IPS DF 6.9 (cell line): ENCODE measurements around the gene CD48.

Experiments
- DNase-seq: peaks from one replicate; pipeline ENCODE4 v3.0.0-alpha.2; 2013; ENCODE audit warnings: low read depth, low spot score
- H3K27ac ChIP-seq: one replicate; pipeline ENCODE4 v1.5.1; 2013; ENCODE audit warnings: low read length, control low read depth
- H3K27me3 ChIP-seq: 2 replicates; pipeline ENCODE4 v1.6.1; 2013; ENCODE audit warnings: mild to moderate bottlenecking, low read length; ENCODE audit not compliant: control insufficient read depth, insufficient read depth
- H3K36me3 ChIP-seq: 2 replicates; pipeline ENCODE4 v1.6.1; 2013; ENCODE audit warnings: low read length; ENCODE audit not compliant: control insufficient read depth, insufficient read depth
- H3K4me1 ChIP-seq: 2 replicates; pipeline ENCODE4 v1.6.1; 2013; ENCODE audit warnings: low read length; ENCODE audit not compliant: control insufficient read depth, insufficient read depth
- H3K4me3 ChIP-seq: 2 replicates; pipeline ENCODE4 v1.5.1; 2013; ENCODE audit warnings: mild to moderate bottlenecking, low read length
- H3K9me3 ChIP-seq: 2 replicates; pipeline ENCODE4 v1.6.1; 2013; ENCODE audit warnings: low read length, inconsistent platforms; ENCODE audit not compliant: control insufficient read depth, insufficient read depth
- WGBS: extraction: QIAGEN DNeasy Blood & Tissue Kit; methylation state at CpG from one replicate; pipeline ENCODE4 v1.1.7; 2013; ENCODE audit warnings: mixed read lengths, missing lambda C conversion rate; ENCODE audit not compliant: insufficient read length, insufficient coverage; 5-methylcytosine and 5-hydroxymethylcytosine counted together

The CD48 gene

DNA sequence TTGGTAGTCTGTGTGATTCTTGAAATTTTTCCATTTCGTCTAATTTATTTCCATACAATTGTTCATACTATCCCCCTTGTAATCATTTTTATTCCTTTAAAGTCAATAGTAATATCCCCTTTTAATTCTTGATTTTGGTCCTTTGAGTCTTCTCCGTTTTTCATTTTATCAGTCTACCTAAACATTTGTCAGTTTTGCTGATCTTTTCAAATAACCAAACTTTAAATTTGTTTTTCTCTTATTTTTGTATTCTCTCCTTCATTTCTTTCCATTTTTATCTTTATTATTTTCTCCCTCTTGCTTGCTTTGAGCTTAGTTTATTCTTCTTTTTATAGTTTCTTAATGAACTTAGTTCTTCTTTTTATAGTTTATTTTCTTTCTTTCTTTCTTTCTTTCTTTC, 43.7 kb downstream of the CD48 start:
- no peak for DNase-seq

DNA sequence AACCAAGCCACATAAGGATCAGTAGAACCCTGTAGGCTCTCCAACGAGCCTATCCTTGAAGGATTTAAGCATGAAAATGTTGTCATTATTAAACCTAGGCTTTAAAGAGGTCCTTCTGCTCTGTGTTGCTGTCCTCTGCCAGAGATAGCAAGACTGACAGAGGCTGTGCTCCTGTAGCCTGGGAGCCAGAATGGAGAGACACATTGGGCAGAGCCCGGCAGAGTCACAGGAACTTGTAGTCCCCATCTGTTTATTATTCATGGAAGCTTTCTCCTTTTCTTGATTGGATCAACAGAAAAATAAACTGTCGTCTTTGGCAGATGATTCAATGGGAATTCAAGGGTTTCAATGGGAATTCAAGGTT, 45.6 kb downstream of the CD48 start:
- peak overlapping the region; percentile 90 for H3K27ac ChIP-seq
- peaks cover 2% of the 10 kb centered on the region; the same call in 1 of the 2 replicates for H3K4me1 ChIP-seq
- no peaks in the 10 kb centered on the region for H3K9me3 ChIP-seq
- no peak for DNase-seq
- WGBS = no CpG with 5 or more reads among the region's 3 CpGs
- H3K27me3 ChIP-seq = no peaks in the 10 kb centered on the region
- H3K36me3 ChIP-seq = no peaks in the 10 kb centered on the region
- no peak overlapping the region for H3K4me3 ChIP-seq

More for the DNA sequence above, 43.7 kb downstream of the CD48 start:
- peaks cover 4% of the 10 kb centered on the region; the same call in 1 of the 2 replicates for H3K4me1 ChIP-seq
- H3K4me3 ChIP-seq = no peak overlapping the region
- no peak overlapping the region for H3K27ac ChIP-seq
- H3K27me3 ChIP-seq = no peaks in the 10 kb centered on the region
- no peaks in the 10 kb centered on the region for H3K9me3 ChIP-seq
- 100% methylated on average over 1 of the region's 2 CpGs for WGBS
- H3K36me3 ChIP-seq = no peaks in the 10 kb centered on the region

DNA sequence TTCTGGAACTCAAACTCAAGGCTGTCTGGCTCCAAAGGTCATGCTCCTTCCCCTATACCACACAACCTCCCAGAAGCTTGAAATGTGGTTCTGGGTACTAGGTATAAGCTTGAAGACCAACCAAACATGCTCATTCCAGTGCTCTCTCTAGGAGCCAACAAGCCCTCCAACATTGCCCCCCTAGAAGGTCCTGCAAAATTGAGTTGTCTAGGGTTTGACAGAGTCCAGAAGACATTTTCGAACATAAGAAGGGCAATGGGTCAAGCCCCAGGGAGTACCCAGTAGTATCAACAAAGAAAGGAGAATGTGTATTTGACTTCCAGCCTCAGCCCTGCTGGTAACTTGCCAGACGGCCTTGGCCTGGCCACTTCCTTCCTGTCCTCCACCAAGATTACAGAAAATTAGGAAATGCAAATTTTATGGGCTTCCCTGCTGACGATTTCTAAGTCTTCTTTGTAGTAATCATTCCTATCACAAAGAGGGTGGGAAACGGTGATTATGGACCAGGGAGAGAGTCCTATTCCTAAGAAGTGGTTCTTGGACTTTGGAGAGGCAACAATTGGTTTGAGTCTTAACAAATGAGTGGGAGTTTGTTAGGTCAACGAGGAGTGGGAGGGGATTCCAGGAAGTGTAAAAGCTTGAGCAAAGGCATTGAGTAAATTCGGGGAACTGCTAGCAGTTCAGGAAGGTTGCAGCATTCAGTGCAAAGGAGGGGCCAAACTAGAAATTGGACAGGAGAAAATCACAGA, 46.1 kb downstream of the CD48 start:
- no CpG with 5 or more reads among the region's 6 CpGs for WGBS
- H3K36me3 ChIP-seq = no peaks in the 10 kb centered on the region
- peaks cover 2% of the 10 kb centered on the region; the same call in 1 of the 2 replicates for H3K4me1 ChIP-seq
- peak overlapping the region; percentile 90 for H3K27ac ChIP-seq
- DNase-seq = no peak
- no peak overlapping the region for H3K4me3 ChIP-seq
- no peaks in the 10 kb centered on the region for H3K9me3 ChIP-seq
- no peaks in the 10 kb centered on the region for H3K27me3 ChIP-seq

DNA sequence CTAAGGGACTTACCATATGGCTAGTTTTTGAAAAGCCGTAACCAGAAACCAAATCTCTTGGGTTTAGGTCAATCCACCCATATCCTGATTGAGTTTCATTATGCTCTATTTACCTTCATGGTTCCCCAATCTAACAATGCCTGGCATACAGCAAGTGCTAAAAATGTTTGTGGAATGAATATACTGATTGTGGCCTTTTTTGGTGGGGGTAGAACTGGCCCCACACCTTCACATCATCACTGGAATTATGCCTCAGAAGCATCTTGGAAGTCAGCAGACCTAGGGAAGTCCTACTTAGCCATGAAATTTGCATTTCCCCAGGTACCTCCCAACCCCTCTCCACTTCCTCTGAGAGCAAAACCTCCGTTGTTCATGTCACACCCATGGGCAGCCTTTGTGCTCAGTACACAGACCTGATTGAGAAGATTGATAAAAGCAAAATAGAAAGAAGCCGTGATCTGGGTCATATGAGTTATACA, 47.0 kb downstream of the CD48 start:
- Histone ChIP-seq H3K4me3 (no peak overlapping the region), H3K9me3 (no peaks in the 10 kb centered on the region), H3K27ac (no peak overlapping the region), H3K27me3 (no peaks in the 10 kb centered on the region), H3K36me3 (no peaks in the 10 kb centered on the region), H3K4me1 (peaks cover 2% of the 10 kb centered on the region; the same call in 1 of the 2 replicates)
- WGBS = no CpG with 5 or more reads among the region's 3 CpGs
- no peak for DNase-seq

DNA sequence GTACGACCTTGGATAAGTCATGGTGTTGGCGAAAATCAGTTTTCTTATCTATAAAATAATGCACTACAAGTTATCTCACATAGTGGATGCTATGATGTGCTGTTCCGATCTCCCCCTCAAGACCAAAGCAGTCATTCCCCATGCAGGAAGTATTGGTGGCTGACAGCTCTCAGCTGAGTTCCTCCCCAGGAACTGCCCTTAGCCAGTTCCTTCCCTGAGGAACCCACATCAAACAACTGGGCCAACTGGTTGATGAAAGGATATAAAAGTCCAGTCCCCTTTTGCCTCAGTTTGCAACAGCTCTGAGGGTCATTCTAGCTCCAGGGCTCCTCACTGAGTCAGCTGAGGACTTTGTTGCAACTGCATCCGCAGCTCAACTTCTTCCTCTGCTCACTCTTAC, 48.7 kb downstream of the CD48 start:
- H3K4me1 ChIP-seq = peaks cover 2% of the 10 kb centered on the region; the same call in 1 of the 2 replicates

DNA sequence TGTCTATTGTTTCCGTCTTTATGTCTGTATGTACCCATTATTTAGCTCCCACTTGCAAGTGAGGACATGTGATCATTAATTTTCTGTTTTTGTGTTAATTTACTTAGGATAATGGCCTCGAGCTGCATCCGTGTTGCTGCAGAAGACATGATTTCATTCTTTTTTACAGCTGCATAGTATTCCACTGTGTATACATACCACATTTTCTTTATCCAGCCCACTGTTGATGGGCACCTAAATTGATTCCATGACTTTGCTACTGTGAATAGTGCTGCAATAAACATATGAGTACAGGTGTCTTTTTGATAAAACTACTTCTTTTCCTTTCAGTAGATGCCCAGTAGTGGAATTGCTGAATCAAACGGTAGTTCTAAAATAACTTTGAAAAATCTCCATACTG, 52.1 kb downstream of the CD48 start:
- Histone ChIP-seq H3K27me3 (no peaks in the 10 kb centered on the region), H3K9me3 (no peaks in the 10 kb centered on the region), H3K4me1 (no peaks in the 10 kb centered on the region), H3K36me3 (no peaks in the 10 kb centered on the region), H3K27ac (no peak overlapping the region), H3K4me3 (no peak overlapping the region)
- WGBS = no CpG with 5 or more reads among the region's 4 CpGs
- no peak for DNase-seq

More for the DNA sequence above, 48.7 kb downstream of the CD48 start:
- Histone ChIP-seq H3K27me3 (no peaks in the 10 kb centered on the region), H3K9me3 (no peaks in the 10 kb centered on the region), H3K4me3 (no peak overlapping the region), H3K27ac (no peak overlapping the region), H3K36me3 (no peaks in the 10 kb centered on the region)
- DNase-seq = no peak
- WGBS = no CpG with 5 or more reads among the region's 4 CpGs

DNA sequence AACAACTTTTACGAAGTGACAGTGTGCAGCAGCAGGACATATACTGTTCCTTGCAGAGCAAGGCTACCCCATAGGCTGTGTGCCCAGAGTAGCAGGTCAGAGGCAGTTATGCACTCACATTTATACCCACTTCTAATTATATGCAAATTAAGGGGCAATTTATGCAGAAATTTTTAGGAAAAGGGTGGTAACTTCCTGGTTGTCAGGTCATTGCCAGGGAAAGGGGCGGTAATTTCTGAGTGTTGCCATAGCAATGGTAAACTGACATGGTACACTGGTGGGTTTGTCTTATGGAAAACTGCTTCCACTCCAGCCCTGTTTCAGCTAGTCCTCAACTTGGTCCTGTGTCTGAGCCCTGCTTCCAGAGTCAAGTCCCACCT, 52.8 kb downstream of the CD48 start:
- no peaks in the 10 kb centered on the region for H3K36me3 ChIP-seq
- no peaks in the 10 kb centered on the region for H3K9me3 ChIP-seq
- no CpG with 5 or more reads among the region's 2 CpGs for WGBS
- DNase-seq = no peak
- no peaks in the 10 kb centered on the region for H3K4me1 ChIP-seq
- H3K4me3 ChIP-seq = no peak overlapping the region
- no peaks in the 10 kb centered on the region for H3K27me3 ChIP-seq
- H3K27ac ChIP-seq = no peak overlapping the region

DNA sequence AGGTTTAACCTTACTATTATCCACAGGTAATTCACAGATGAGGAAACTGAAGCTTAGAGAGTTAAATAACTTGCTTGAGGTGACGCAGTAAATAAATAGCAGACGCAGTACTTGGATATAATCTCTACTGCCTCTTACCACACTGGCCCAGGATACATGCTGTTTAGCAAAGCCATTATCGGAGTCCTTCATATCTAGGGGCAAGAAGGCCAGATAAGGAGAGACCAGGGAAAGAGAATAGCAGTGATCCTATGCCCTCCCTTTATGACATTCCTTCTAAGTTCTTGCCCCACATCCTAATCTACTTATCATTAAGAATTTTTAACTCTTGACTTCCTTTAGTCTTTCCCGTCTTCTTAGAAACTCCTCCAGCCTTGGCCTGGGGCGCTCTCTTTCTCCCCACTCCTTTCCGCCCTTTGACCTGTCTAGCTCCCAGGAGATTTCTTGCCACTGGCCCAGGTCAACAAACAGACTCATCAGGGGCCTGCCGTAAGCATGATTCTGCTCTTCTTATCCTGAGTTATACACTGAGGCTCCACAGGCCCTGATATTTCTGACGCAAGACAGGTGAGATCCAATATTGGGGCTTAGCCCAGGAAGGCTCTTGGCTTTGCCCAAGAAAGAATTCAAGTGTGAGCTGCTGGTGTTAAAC, 53.3 kb downstream of the CD48 start:
- H3K27me3 ChIP-seq = no peaks in the 10 kb centered on the region
- no peak for DNase-seq
- H3K9me3 ChIP-seq = no peaks in the 10 kb centered on the region
- no peak overlapping the region for H3K27ac ChIP-seq
- H3K36me3 ChIP-seq = no peaks in the 10 kb centered on the region
- no peaks in the 10 kb centered on the region for H3K4me1 ChIP-seq
- no peak overlapping the region for H3K4me3 ChIP-seq
- WGBS = no CpG with 5 or more reads among the region's 8 CpGs

DNA sequence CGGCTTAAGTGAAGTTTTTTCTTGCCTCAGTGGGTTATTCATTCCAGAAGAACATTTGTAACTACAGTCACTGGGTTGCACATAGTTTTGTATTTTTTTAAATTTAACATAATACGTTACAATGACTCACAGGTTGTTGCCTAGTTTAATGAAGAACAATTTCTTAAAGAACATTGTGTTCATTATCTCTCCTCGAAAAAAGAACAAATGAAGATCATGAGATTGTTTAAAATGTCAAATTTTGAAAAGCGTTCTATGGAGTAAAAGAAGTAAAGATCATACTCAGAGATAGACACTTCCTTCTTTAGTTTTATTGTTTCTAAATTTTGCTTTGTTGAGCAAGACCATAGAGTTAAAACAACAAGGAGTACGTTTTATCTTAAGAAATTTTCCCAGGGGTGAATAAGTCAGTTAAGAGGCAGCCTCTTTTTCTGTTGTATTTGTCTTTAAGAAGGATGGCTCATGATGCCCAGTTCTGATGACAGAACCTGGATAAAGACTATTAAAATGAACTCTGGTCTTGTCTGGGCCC, 54.3 kb downstream of the CD48 start:
- no CpG with 5 or more reads among the region's 5 CpGs for WGBS
- DNase-seq = no peak

DNA sequence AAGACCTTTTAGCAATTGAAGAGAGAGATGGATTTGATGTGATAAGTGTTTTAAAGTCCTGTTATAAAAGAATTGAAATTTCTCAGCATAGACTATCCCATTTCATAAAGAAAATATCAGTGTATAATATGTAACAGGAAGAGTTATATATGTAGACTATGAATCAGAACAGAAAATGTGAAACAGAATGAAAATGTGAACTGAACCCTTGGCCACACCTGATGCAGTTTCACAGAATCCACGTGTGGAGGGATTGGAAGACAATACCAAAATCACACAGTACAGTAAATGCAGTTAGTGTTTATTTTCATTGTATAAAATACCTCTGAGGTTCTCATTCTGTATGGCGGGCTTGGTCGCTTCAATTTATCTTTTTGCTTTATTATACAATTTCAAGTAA, 54.9 kb downstream of the CD48 start:
- H3K27ac ChIP-seq = no peak overlapping the region

More for the DNA sequence above, 54.3 kb downstream of the CD48 start:
- Histone ChIP-seq H3K4me1 (no peaks in the 10 kb centered on the region), H3K27ac (no peak overlapping the region), H3K9me3 (no peaks in the 10 kb centered on the region), H3K27me3 (no peaks in the 10 kb centered on the region), H3K4me3 (no peak overlapping the region), H3K36me3 (no peaks in the 10 kb centered on the region)

More for the DNA sequence above, 54.9 kb downstream of the CD48 start:
- Histone ChIP-seq H3K9me3 (no peaks in the 10 kb centered on the region), H3K4me3 (no peak overlapping the region), H3K4me1 (no peaks in the 10 kb centered on the region; the same call in 1 of the 2 replicates), H3K36me3 (no peaks in the 10 kb centered on the region), H3K27me3 (no peaks in the 10 kb centered on the region)
- no CpG with 5 or more reads among the region's 3 CpGs for WGBS
- no peak for DNase-seq
